GM12878 (cell line): Measurements from ENCODE around the gene FAM167B. TPM values are rescaled to one million over a fixed set of nuclear protein-coding genes. Genes with fewer than 3 reads are reported as not detected.
A peak's percentile ranks its signal among the peaks of the same experiment; 100 is the strongest.

Experiments used
- ATAC-seq: fragments of 200-7000 bp; cut with Tn5 transposase; 3 replicates; pipeline ENCODE4 v1.9.1; 2020; ENCODE audit warnings: mild to moderate bottlenecking, moderate library complexity
- BruUV-seq: library from RNA; stranded (reverse); fragments of 400-500 nt; replicated peaks from 2 replicates; lab custom pipeline; 2021; lab: Mats Ljungman, UMichigan
- CTCF ChIA-PET: fragments of 300-600 bp; sonication (Branson Sonifier 250); formaldehyde crosslinking; extraction: SDS; loops from one replicate; lab custom pipeline; 2021; ENCODE audit warnings: inconsistent platforms; lab: Yijun Ruan, JAX
- POLR2A ChIA-PET: fragments of 350-600 bp; formaldehyde crosslinking; extraction: SDS; loops from one replicate; lab custom pipeline; 2021; ENCODE audit warnings: inconsistent platforms; lab: Charles Lee
- RAD21 ChIA-PET: fragments of 300-600 bp; sonication (Branson Sonifier 250); formaldehyde crosslinking; loops from one replicate; lab custom pipeline; 2023; ENCODE audit warnings: antibody characterized with exemption; ENCODE audit not compliant: unreplicated experiment; lab: Charles Lee
- SMC1A ChIA-PET: fragments of 300-600 bp; sonication (Branson Sonifier 250); formaldehyde crosslinking; loops from one replicate; lab custom pipeline; 2023; ENCODE audit not compliant: unreplicated experiment, uncharacterized antibody; lab: Charles Lee
- DNase-seq: peaks from one replicate; pipeline ENCODE4 v3.0.0-alpha.2; 2011; ENCODE audit warnings: low read depth, low spot score
- FAIRE-seq: peaks from 3 replicates; lab custom pipeline; 2011; peaks lifted over from hg19 to GRCh38; lab: Jason Lieb, UNC
- H2AFZ ChIP-seq: 2 replicates; pipeline ENCODE4 v1.6.0; 2011; ENCODE audit warnings: low read depth, low read length, control low read depth; ENCODE audit not compliant: control insufficient read depth
- H3K27ac ChIP-seq: 2 replicates; pipeline ENCODE4 v1.5.1; 2011; ENCODE audit warnings: control low read depth; ENCODE audit not compliant: control insufficient read depth, insufficient read depth
- H3K27me3 ChIP-seq, 2 experiments: replicated peaks in 1 of 2; 2 replicates each; pipeline versions ENCODE4 v1.6.0 to v1.6.1; 2011; ENCODE audit warnings: low read length in 1 of 2; ENCODE audit not compliant: control insufficient read depth in 2 of 2, insufficient read depth in 2 of 2
- H3K36me3 ChIP-seq, 2 experiments: 2 replicates each; pipeline ENCODE4 v1.5.1; 2011; ENCODE audit warnings: low read length in 1 of 2; ENCODE audit not compliant: control insufficient read depth in 2 of 2, insufficient read depth in 2 of 2
- H3K4me1 ChIP-seq: 2 replicates; pipeline ENCODE4 v1.6.1; 2011; ENCODE audit warnings: mild to moderate bottlenecking, low read length, moderate library complexity, mixed read lengths; ENCODE audit not compliant: control insufficient read depth, insufficient read depth
- H3K4me2 ChIP-seq: 2 replicates; pipeline ENCODE4 v1.6.0; 2011; ENCODE audit warnings: control low read depth; ENCODE audit not compliant: control insufficient read depth, insufficient read depth
- H3K4me3 ChIP-seq: fragments of 200-600 bp; sonication (generic); 2 replicates; pipeline ENCODE4 v1.5.1; 2016
- H3K79me2 ChIP-seq: 2 replicates; pipeline ENCODE4 v1.6.0; 2011; ENCODE audit warnings: low read length; ENCODE audit not compliant: control insufficient read depth, insufficient read depth
- H3K9ac ChIP-seq: 2 replicates; pipeline ENCODE4 v1.8.0; 2011; ENCODE audit warnings: low read length, control low read depth, mixed read lengths; ENCODE audit not compliant: control insufficient read depth, insufficient read depth
- H3K9me3 ChIP-seq: replicated peaks from 3 replicates; pipeline ENCODE4 v1.5.1; 2011; ENCODE audit warnings: mild to moderate bottlenecking, low read length; ENCODE audit not compliant: control insufficient read depth, insufficient read depth
- H4K20me1 ChIP-seq: 2 replicates; pipeline ENCODE4 v1.6.0; 2011; ENCODE audit not compliant: control insufficient read depth, insufficient read depth
- BHLHE40 ChIP-seq, 2 experiments: fragments of 450-650 bp in 1 of 2; IDR thresholded peaks; 2 replicates each; pipeline ENCODE4 v1.6.1; 2011 to 2017; ENCODE audit warnings: low read depth in 2 of 2, borderline replicate concordance in 1 of 2, improper control_type of control experiment in 1 of 2, low read length in 1 of 2, mild to moderate bottlenecking in 1 of 2
- BMI1 ChIP-seq: fragments of 450-650 bp; IDR thresholded peaks from 2 replicates; pipeline ENCODE4 v1.6.1; 2016; ENCODE audit warnings: mild to moderate bottlenecking, moderate library complexity, borderline replicate concordance
- CREB1 ChIP-seq: IDR thresholded peaks from 2 replicates; pipeline ENCODE4 v1.6.1; 2012; ENCODE audit warnings: low read depth, mild to moderate bottlenecking, inconsistent platforms
- CREM ChIP-seq: IDR thresholded peaks from 2 replicates; pipeline ENCODE4 v1.6.1; 2014; ENCODE audit warnings: antibody characterized with exemption, low read depth
- GATAD2B ChIP-seq: fragments of 450-650 bp; conservative IDR thresholded peaks from 2 replicates; pipeline ENCODE4 v1.6.1; 2017; ENCODE audit warnings: low read depth, mild to moderate bottlenecking, moderate library complexity
- IKZF2 ChIP-seq, 2 experiments: fragments of 450-650 bp; IDR thresholded peaks; 2 replicates each; pipeline ENCODE4 v1.6.1; 2017; ENCODE audit warnings: mild to moderate bottlenecking in 2 of 2, moderate library complexity in 2 of 2
- JUNB ChIP-seq: IDR thresholded peaks from 2 replicates; pipeline ENCODE4 v1.6.1; 2016; ENCODE audit warnings: antibody characterized with exemption, mild to moderate bottlenecking
- MXI1 ChIP-seq: fragments of 150-350 bp; IDR thresholded peaks from 2 replicates; pipeline ENCODE4 v1.6.1; 2011; ENCODE audit warnings: low read depth, mild to moderate bottlenecking, inconsistent platforms, low read length, improper control_type of control experiment
- NBN ChIP-seq: fragments of 450-650 bp; IDR thresholded peaks from 2 replicates; pipeline ENCODE4 v1.6.1; 2016
- NRF1 ChIP-seq: conservative IDR thresholded peaks from 2 replicates; pipeline ENCODE4 v1.6.1; 2011; ENCODE audit warnings: mild to moderate bottlenecking, low read depth, low read length, improper control_type of control experiment
- PAX5 ChIP-seq: IDR thresholded peaks from 2 replicates; pipeline ENCODE4 v1.6.1; 2011; ENCODE audit warnings: low read depth, low read length, borderline replicate concordance
- RAD51 ChIP-seq: fragments of 450-650 bp; IDR thresholded peaks from 2 replicates; pipeline ENCODE4 v1.6.1; 2016; ENCODE audit warnings: moderate library complexity, mild to moderate bottlenecking, inconsistent platforms
- SIN3A ChIP-seq: IDR thresholded peaks from 2 replicates; pipeline ENCODE4 v1.6.1; 2012; ENCODE audit warnings: low read depth, low read length, improper control_type of control experiment
- SMC3 ChIP-seq: IDR thresholded peaks from 2 replicates; pipeline ENCODE4 v1.6.1; 2011; ENCODE audit warnings: low read length, improper control_type of control experiment, borderline replicate concordance
- ZBED1 ChIP-seq: IDR thresholded peaks from 2 replicates; pipeline ENCODE4 v1.6.1; 2016; ENCODE audit warnings: borderline replicate concordance
- ZNF217 ChIP-seq: fragments of 450-650 bp; IDR thresholded peaks from 2 replicates; pipeline ENCODE4 v1.6.1; 2017; ENCODE audit warnings: antibody characterized with exemption, mild to moderate bottlenecking
- WGBS: methylation state at CpG from one replicate; pipeline ENCODE4 v1.1.6; 2016; ENCODE audit warnings: low lambda C conversion rate; ENCODE audit not compliant: insufficient replicate concordance, insufficient coverage; ENCODE audit errors: missing lambda C conversion rate; 5-methylcytosine and 5-hydroxymethylcytosine counted together
- in situ Hi-C: fragments of 300-500 bp; cut with MboI; formaldehyde crosslinking; loops from 9 replicates; pipeline ENCODE4 v1.14.3; 2018; ENCODE audit warnings: mixed read lengths
- intact Hi-C: fragments of 100-400 bp; cut with micrococcal nuclease; formaldehyde crosslinking; loops from one replicate; pipeline ENCODE4 v1.14.2; 2022; ENCODE audit not compliant: unreplicated experiment
- polyA plus RNA-seq, 11 experiments: library from polyadenylated mRNA; depleted of rRNA in 4 of 11; unstranded in 6 of 11; stranded (reverse) in 5 of 11; fragments of >200 nt; fragmentation: Nextera tagmentation in 4 of 11; fragmentation: Illumina TruSeq in 1 of 11; extraction: Ambion mirVana in 4 of 11; extraction: Trizol in 1 of 11; gene quantifications; 1 replicate in 1 of 11; 2 replicates in 10 of 11; pipeline versions ENCODE4 v1.2.1 to v1.2.3, GENCODE V29; 2011 to 2016; ENCODE audit warnings: inconsistent platforms in 2 of 11, missing spikeins in 2 of 11, low read depth in 1 of 11
- total RNA-seq, 4 experiments: library from RNA; depleted of rRNA in 3 of 4; stranded (reverse); fragments of >200 nt in 3 of 4; fragmentation: Illumina TruSeq in 1 of 4; extraction: Trizol in 1 of 4; gene quantifications; 2 replicates each; pipeline versions ENCODE4 v1.2.1 to v1.2.3, GENCODE V29; 2013 to 2021
- TF ChIP-seq, protein P1 (sequence below): fragments of 450-650 bp; IDR thresholded peaks from 2 replicates; pipeline ENCODE4 v1.6.1; 2016; ENCODE audit warnings: mild to moderate bottlenecking
- TF ChIP-seq, protein P2 (sequence below): IDR thresholded peaks from 2 replicates; pipeline ENCODE4 v1.6.1; 2012; ENCODE audit warnings: low read depth, low read length, improper control_type of control experiment
- TF ChIP-seq, protein P3 (sequence below): IDR thresholded peaks from 2 replicates; pipeline ENCODE4 v1.6.1; 2012; ENCODE audit warnings: low read length, inconsistent platforms
- TF ChIP-seq, protein P4 (sequence below): IDR thresholded peaks from 2 replicates; pipeline ENCODE4 v1.6.1; 2012; ENCODE audit warnings: low read depth, low read length, improper control_type of control experiment

Gene FAM167B
- total and polyA plus RNA-seq, 10 of the 15 experiments (the other 5 are each of a cell fraction or from before 2014, with no cell fraction given) = 0.07 to 1.2 (median 0.36) TPM; not detected in 2

DNA sequence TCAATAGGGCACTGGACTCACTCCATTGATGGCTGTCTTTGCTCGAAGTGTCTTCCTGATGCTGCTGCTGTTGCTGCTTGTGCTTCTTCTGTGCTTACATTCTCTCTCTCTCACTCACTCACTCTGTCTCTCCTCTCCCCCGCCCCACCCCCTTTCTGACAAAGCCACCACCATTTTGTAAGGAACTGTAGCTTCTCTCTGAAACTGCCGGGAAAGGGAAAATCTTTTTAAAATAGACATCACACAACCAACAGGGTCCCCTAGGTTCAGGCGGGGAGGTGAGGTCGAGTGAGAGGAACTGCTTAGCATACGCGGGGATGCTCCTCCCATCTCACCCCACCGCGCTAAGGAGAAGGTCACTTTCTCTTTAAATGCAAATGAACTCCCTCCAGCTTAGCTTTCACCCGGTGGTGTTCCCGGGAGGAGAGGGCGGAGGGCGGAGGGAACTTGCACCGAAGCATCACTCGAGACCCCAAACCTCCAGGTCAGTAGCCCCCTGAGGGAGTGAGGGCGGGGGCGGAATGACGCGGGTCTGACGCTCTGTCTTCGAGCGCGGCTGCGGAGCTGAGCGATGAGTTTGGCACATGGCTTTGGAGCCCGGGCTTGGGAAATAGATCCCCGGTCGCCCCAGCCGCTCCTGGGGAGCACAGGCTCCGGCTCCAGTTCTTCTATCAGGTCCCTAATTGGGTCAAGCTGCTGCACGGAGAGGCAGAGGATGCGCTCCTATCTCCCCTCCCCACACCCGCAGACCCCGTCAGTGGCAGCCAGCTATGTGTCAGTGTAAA lies 46.6 kb upstream of the FAM167B start, which contains the start of gene CCDC28B:
Gene CCDC28B (plus strand): TSS at position 370 of the 785 bp plus-strand sequence. CDS start 1,341 bp downstream, outside the sequence.
- H3K4me1 ChIP-seq = peaks cover 16% of the 10 kb centered on the region
- ChIA-PET SMC1A (interaction anchor here (0.8 to 2.4 kb wide), 12 partner anchors 9 to 127 kb away, joined by 3 to 26 read pairs (median 5); partner anchors contain the start of genes KPNA6, TMEM39B and TXLNA), POLR2A (interaction anchor here (0.6 to 2.8 kb wide), 21 partner anchors 11 to 692 kb away, joined by 3 to 25 read pairs (median 4); partner anchors contain the start of genes HDAC1, KPNA6, MARCKSL1 and PTP4A2), CTCF (interaction anchor here (0.8 to 3.7 kb wide), 13 partner anchors 8 to 136 kb away, joined by 3 to 27 read pairs (median 4); partner anchors contain the start of genes KPNA6, MARCKSL1, TMEM39B and TXLNA), RAD21 (interaction anchor here (1.0 to 4.2 kb wide), 12 partner anchors 10 to 194 kb away, joined by 3 to 22 read pairs (median 4); partner anchors contain the start of genes BSDC1, KPNA6, TMEM39B and TXLNA)
- H3K27ac ChIP-seq = peak within 1 kb of the TSS; percentile 89
- no peaks in the 10 kb centered on the region for H3K27me3 ChIP-seq
- H3K9me3 ChIP-seq = no peaks in the 10 kb centered on the region
- peak; percentile 34 for DNase-seq
- peak within 1 kb of the TSS; percentile 82 for H3K9ac ChIP-seq
- in situ Hi-C loops (no loop called here), intact Hi-C loops (loop anchor here (2.0 to 5.0 kb wide), 3 partner anchors 20 to 212 kb away; no protein-coding TSS in a partner anchor)
- WGBS = under 1% methylated on average over 27 of the region's 34 CpGs
- peak within 1 kb of the TSS; percentile 90 for H3K4me3 ChIP-seq
- peaks cover 19% of the 10 kb centered on the region for H3K79me2 ChIP-seq
- H3K4me2 ChIP-seq = peak within 1 kb of the TSS; percentile 88
- peak; percentile 78 for FAIRE-seq
- H4K20me1 ChIP-seq = no peaks in the 10 kb centered on the region
- peaks cover 14 to 15% of the 10 kb centered on the region in 2 experiments for H3K36me3 ChIP-seq
- H2AFZ ChIP-seq = peak within 1 kb of the TSS; percentile 71
- peak; percentile 66 for ATAC-seq
- no TSS peak for BruUV-seq
- TF ChIP-seq NBN = 0 out of 2 replicates have a peak, but pooled peaks have one; percentile 30
- TF ChIP-seq PAX5 = no peak
- TF ChIP-seq, protein P1, sequence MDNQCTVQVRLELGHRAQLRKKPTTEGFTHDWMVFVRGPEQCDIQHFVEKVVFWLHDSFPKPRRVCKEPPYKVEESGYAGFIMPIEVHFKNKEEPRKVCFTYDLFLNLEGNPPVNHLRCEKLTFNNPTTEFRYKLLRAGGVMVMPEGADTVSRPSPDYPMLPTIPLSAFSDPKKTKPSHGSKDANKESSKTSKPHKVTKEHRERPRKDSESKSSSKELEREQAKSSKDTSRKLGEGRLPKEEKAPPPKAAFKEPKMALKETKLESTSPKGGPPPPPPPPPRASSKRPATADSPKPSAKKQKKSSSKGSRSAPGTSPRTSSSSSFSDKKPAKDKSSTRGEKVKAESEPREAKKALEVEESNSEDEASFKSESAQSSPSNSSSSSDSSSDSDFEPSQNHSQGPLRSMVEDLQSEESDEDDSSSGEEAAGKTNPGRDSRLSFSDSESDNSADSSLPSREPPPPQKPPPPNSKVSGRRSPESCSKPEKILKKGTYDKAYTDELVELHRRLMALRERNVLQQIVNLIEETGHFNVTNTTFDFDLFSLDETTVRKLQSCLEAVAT = 0 out of 2 replicates have a peak, but pooled peaks have one; percentile 36
- no peak for TF ChIP-seq ZNF217
- no peak for TF ChIP-seq NRF1
- TF ChIP-seq CREM = peak; percentile 33; the same call in 1 of the 2 replicates
- TF ChIP-seq, protein P2, sequence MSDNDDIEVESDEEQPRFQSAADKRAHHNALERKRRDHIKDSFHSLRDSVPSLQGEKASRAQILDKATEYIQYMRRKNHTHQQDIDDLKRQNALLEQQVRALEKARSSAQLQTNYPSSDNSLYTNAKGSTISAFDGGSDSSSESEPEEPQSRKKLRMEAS = peak; percentile 70; the same call in 1 of the 2 replicates
- peak; percentile 52 for TF ChIP-seq GATAD2B
- TF ChIP-seq RAD51 = no peak
- TF ChIP-seq JUNB = no peak
- TF ChIP-seq SIN3A = peak; percentile 49; the same call in 1 of the 2 replicates
- peak; percentile 84 for TF ChIP-seq MXI1
- TF ChIP-seq, protein P3, sequence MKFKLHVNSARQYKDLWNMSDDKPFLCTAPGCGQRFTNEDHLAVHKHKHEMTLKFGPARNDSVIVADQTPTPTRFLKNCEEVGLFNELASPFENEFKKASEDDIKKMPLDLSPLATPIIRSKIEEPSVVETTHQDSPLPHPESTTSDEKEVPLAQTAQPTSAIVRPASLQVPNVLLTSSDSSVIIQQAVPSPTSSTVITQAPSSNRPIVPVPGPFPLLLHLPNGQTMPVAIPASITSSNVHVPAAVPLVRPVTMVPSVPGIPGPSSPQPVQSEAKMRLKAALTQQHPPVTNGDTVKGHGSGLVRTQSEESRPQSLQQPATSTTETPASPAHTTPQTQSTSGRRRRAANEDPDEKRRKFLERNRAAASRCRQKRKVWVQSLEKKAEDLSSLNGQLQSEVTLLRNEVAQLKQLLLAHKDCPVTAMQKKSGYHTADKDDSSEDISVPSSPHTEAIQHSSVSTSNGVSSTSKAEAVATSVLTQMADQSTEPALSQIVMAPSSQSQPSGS = no peak
- no peak for TF ChIP-seq IKZF2 (IDR thresholded peaks at IDR 0.05)
- peak; percentile 22 to 32; a peak in 1 of 4 replicates for TF ChIP-seq BHLHE40 (IDR thresholded peaks at IDR 0.05; ENCODE audit: borderline replicate concordance in 1 of 2, low read depth in 2 of 2, low read length in 1 of 2)
- TF ChIP-seq ZBED1 = no peak
- peak; percentile 83 for TF ChIP-seq CREB1
- no peak for TF ChIP-seq BMI1
- TF ChIP-seq SMC3 = peak; percentile 19; the same call in 1 of the 2 replicates
- TF ChIP-seq, protein P4, sequence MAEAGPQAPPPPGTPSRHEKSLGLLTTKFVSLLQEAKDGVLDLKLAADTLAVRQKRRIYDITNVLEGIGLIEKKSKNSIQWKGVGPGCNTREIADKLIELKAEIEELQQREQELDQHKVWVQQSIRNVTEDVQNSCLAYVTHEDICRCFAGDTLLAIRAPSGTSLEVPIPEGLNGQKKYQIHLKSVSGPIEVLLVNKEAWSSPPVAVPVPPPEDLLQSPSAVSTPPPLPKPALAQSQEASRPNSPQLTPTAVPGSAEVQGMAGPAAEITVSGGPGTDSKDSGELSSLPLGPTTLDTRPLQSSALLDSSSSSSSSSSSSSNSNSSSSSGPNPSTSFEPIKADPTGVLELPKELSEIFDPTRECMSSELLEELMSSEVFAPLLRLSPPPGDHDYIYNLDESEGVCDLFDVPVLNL = no peak
